Adrenal gland (tissue), 5 donors: ENCODE measurements around the gene UGT1A6.

ENCODE experiments used
- POLR2A ChIP-seq, 2 donors: fragments of 450-650 bp; IDR thresholded peaks; one replicate each; pipeline ENCODE4 v1.6.1; 2017; ENCODE audit warnings: antibody characterized with exemption in 2 of 2, mild to moderate bottlenecking in 2 of 2, moderate library complexity in 1 of 2
- TF ChIP-seq, protein P1 (sequence below), 6 experiments: fragments of 450-650 bp in 4 of 6; fragments of 200-600 bp in 2 of 6; sonication (generic) in 1 of 6; IDR thresholded peaks; 1 replicate in 5 of 6; 2 replicates in 1 of 6; pipeline versions ENCODE4 v1.5.1 to v1.8.0; 2016 to 2021; ENCODE audit warnings: antibody characterized with exemption in 6 of 6, mild to moderate bottlenecking in 2 of 6, moderate library complexity in 1 of 6
- donor health status: DM: no; HTN: no; CAD: no.

GRCh38 chr2:233764264-233764663 is 71.6 kb downstream of the UGT1A6 start:
- no peak for TF ChIP-seq POLR2A (IDR thresholded peaks at IDR 0.05)
- TF ChIP-seq, protein P1, sequence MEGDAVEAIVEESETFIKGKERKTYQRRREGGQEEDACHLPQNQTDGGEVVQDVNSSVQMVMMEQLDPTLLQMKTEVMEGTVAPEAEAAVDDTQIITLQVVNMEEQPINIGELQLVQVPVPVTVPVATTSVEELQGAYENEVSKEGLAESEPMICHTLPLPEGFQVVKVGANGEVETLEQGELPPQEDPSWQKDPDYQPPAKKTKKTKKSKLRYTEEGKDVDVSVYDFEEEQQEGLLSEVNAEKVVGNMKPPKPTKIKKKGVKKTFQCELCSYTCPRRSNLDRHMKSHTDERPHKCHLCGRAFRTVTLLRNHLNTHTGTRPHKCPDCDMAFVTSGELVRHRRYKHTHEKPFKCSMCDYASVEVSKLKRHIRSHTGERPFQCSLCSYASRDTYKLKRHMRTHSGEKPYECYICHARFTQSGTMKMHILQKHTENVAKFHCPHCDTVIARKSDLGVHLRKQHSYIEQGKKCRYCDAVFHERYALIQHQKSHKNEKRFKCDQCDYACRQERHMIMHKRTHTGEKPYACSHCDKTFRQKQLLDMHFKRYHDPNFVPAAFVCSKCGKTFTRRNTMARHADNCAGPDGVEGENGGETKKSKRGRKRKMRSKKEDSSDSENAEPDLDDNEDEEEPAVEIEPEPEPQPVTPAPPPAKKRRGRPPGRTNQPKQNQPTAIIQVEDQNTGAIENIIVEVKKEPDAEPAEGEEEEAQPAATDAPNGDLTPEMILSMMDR (IDR thresholded peaks at IDR 0.05): no peak
